GM12878 (cell line): ENCODE data around the gene PAPOLA. TPM values are rescaled to one million over a fixed set of nuclear protein-coding genes. Genes with fewer than 3 reads are reported as not detected.

ENCODE experiments used
- ATAC-seq: fragments of 200-7000 bp; cut with Tn5 transposase; 3 replicates; pipeline ENCODE4 v1.9.1; 2020; ENCODE audit warnings: mild to moderate bottlenecking, moderate library complexity
- BruUV-seq: library from RNA; stranded (reverse); fragments of 400-500 nt; replicated peaks from 2 replicates; lab custom pipeline; 2021; lab: Mats Ljungman, UMichigan
- CTCF ChIA-PET: fragments of 300-600 bp; sonication (Branson Sonifier 250); formaldehyde crosslinking; extraction: SDS; loops from one replicate; lab custom pipeline; 2021; ENCODE audit warnings: inconsistent platforms; lab: Yijun Ruan, JAX
- POLR2A ChIA-PET: fragments of 350-600 bp; formaldehyde crosslinking; extraction: SDS; loops from one replicate; lab custom pipeline; 2021; ENCODE audit warnings: inconsistent platforms; lab: Charles Lee
- RAD21 ChIA-PET: fragments of 300-600 bp; sonication (Branson Sonifier 250); formaldehyde crosslinking; loops from one replicate; lab custom pipeline; 2023; ENCODE audit warnings: antibody characterized with exemption; ENCODE audit not compliant: unreplicated experiment; lab: Charles Lee
- SMC1A ChIA-PET: fragments of 300-600 bp; sonication (Branson Sonifier 250); formaldehyde crosslinking; loops from one replicate; lab custom pipeline; 2023; ENCODE audit not compliant: unreplicated experiment, uncharacterized antibody; lab: Charles Lee
- DNase-seq: peaks from one replicate; pipeline ENCODE4 v3.0.0-alpha.2; 2011; ENCODE audit warnings: low read depth, low spot score
- FAIRE-seq: peaks from 3 replicates; lab custom pipeline; 2011; peaks lifted over from hg19 to GRCh38; lab: Jason Lieb, UNC
- H2AFZ ChIP-seq: 2 replicates; pipeline ENCODE4 v1.6.0; 2011; ENCODE audit warnings: low read depth, low read length, control low read depth; ENCODE audit not compliant: control insufficient read depth
- H3K27ac ChIP-seq: 2 replicates; pipeline ENCODE4 v1.5.1; 2011; ENCODE audit warnings: control low read depth; ENCODE audit not compliant: control insufficient read depth, insufficient read depth
- H3K27me3 ChIP-seq, 2 experiments: replicated peaks in 1 of 2; 2 replicates each; pipeline versions ENCODE4 v1.6.0 to v1.6.1; 2011; ENCODE audit warnings: low read length in 1 of 2; ENCODE audit not compliant: control insufficient read depth in 2 of 2, insufficient read depth in 2 of 2
- H3K36me3 ChIP-seq, 2 experiments: 2 replicates each; pipeline ENCODE4 v1.5.1; 2011; ENCODE audit warnings: low read length in 1 of 2; ENCODE audit not compliant: control insufficient read depth in 2 of 2, insufficient read depth in 2 of 2
- H3K4me1 ChIP-seq: 2 replicates; pipeline ENCODE4 v1.6.1; 2011; ENCODE audit warnings: mild to moderate bottlenecking, low read length, moderate library complexity, mixed read lengths; ENCODE audit not compliant: control insufficient read depth, insufficient read depth
- H3K4me2 ChIP-seq: 2 replicates; pipeline ENCODE4 v1.6.0; 2011; ENCODE audit warnings: control low read depth; ENCODE audit not compliant: control insufficient read depth, insufficient read depth
- H3K4me3 ChIP-seq: fragments of 200-600 bp; sonication (generic); 2 replicates; pipeline ENCODE4 v1.5.1; 2016
- H3K79me2 ChIP-seq: 2 replicates; pipeline ENCODE4 v1.6.0; 2011; ENCODE audit warnings: low read length; ENCODE audit not compliant: control insufficient read depth, insufficient read depth
- H3K9ac ChIP-seq: 2 replicates; pipeline ENCODE4 v1.8.0; 2011; ENCODE audit warnings: low read length, control low read depth, mixed read lengths; ENCODE audit not compliant: control insufficient read depth, insufficient read depth
- H3K9me3 ChIP-seq: replicated peaks from 3 replicates; pipeline ENCODE4 v1.5.1; 2011; ENCODE audit warnings: mild to moderate bottlenecking, low read length; ENCODE audit not compliant: control insufficient read depth, insufficient read depth
- H4K20me1 ChIP-seq: 2 replicates; pipeline ENCODE4 v1.6.0; 2011; ENCODE audit not compliant: control insufficient read depth, insufficient read depth
- BCLAF1 ChIP-seq: fragments of 450-650 bp; IDR thresholded peaks from 2 replicates; pipeline ENCODE4 v1.6.1; 2017; ENCODE audit warnings: antibody characterized with exemption, mild to moderate bottlenecking, moderate library complexity
- CBX5 ChIP-seq: sonication (generic); IDR thresholded peaks from 2 replicates; pipeline ENCODE4 v1.6.1; 2016; ENCODE audit warnings: low read depth, moderate library complexity, mild to moderate bottlenecking, inconsistent platforms
- HDAC6 ChIP-seq: fragments of 200-600 bp; sonication (generic); IDR thresholded peaks from one replicate; pipeline ENCODE4 v1.8.0; 2017; ENCODE audit warnings: antibody characterized with exemption; ENCODE audit not compliant: unreplicated experiment
- MEF2B ChIP-seq: fragments of 450-650 bp; IDR thresholded peaks from 2 replicates; pipeline ENCODE4 v1.6.1; 2018; ENCODE audit warnings: mild to moderate bottlenecking, moderate library complexity; ENCODE audit not compliant: partially characterized antibody, poor library complexity, severe bottlenecking
- PAX5 ChIP-seq: IDR thresholded peaks from 2 replicates; pipeline ENCODE4 v1.6.1; 2011; ENCODE audit warnings: low read depth, low read length, borderline replicate concordance
- RAD51 ChIP-seq: fragments of 450-650 bp; IDR thresholded peaks from 2 replicates; pipeline ENCODE4 v1.6.1; 2016; ENCODE audit warnings: moderate library complexity, mild to moderate bottlenecking, inconsistent platforms
- SPI1 ChIP-seq: IDR thresholded peaks from 2 replicates; pipeline ENCODE4 v1.6.1; 2011; ENCODE audit warnings: low read depth, mild to moderate bottlenecking, low read length, moderate library complexity, borderline replicate concordance; ENCODE audit not compliant: insufficient read depth
- SUZ12 ChIP-seq: fragments of 200-600 bp; sonication (generic); IDR thresholded peaks from one replicate; pipeline ENCODE4 v1.6.1; 2018; ENCODE audit warnings: antibody characterized with exemption, mild to moderate bottlenecking; ENCODE audit not compliant: unreplicated experiment
- TAF1 ChIP-seq: IDR thresholded peaks from 2 replicates; pipeline ENCODE4 v1.6.1; 2011; ENCODE audit warnings: mild to moderate bottlenecking, low read depth, low read length, borderline replicate concordance
- YY1 ChIP-seq: IDR thresholded peaks from 2 replicates; pipeline ENCODE4 v1.6.1; 2011; ENCODE audit warnings: low read depth, mild to moderate bottlenecking, low read length
- ZBED1 ChIP-seq: IDR thresholded peaks from 2 replicates; pipeline ENCODE4 v1.6.1; 2016; ENCODE audit warnings: borderline replicate concordance
- ZBTB11 ChIP-seq: fragments of 450-650 bp; formaldehyde crosslinking; IDR thresholded peaks from 2 replicates; pipeline ENCODE4 v1.5.0; 2022; ENCODE audit warnings: mild to moderate bottlenecking, missing genetic modification characterization
- WGBS: methylation state at CpG from one replicate; pipeline ENCODE4 v1.1.6; 2016; ENCODE audit warnings: low lambda C conversion rate; ENCODE audit not compliant: insufficient replicate concordance, insufficient coverage; ENCODE audit errors: missing lambda C conversion rate; 5-methylcytosine and 5-hydroxymethylcytosine counted together
- in situ Hi-C: fragments of 300-500 bp; cut with MboI; formaldehyde crosslinking; loops from 9 replicates; pipeline ENCODE4 v1.14.3; 2018; ENCODE audit warnings: mixed read lengths
- intact Hi-C: fragments of 100-400 bp; cut with micrococcal nuclease; formaldehyde crosslinking; loops from one replicate; pipeline ENCODE4 v1.14.2; 2022; ENCODE audit not compliant: unreplicated experiment
- polyA plus RNA-seq, 11 experiments: library from polyadenylated mRNA; depleted of rRNA in 4 of 11; unstranded in 6 of 11; stranded (reverse) in 5 of 11; fragments of >200 nt; fragmentation: Nextera tagmentation in 4 of 11; fragmentation: Illumina TruSeq in 1 of 11; extraction: Ambion mirVana in 4 of 11; extraction: Trizol in 1 of 11; gene quantifications; 1 replicate in 1 of 11; 2 replicates in 10 of 11; pipeline versions ENCODE4 v1.2.1 to v1.2.3, GENCODE V29; 2011 to 2016; ENCODE audit warnings: inconsistent platforms in 2 of 11, missing spikeins in 2 of 11, low read depth in 1 of 11
- total RNA-seq, 4 experiments: library from RNA; depleted of rRNA in 3 of 4; stranded (reverse); fragments of >200 nt in 3 of 4; fragmentation: Illumina TruSeq in 1 of 4; extraction: Trizol in 1 of 4; gene quantifications; 2 replicates each; pipeline versions ENCODE4 v1.2.1 to v1.2.3, GENCODE V29; 2013 to 2021

The PAPOLA gene
- total and polyA plus RNA-seq, 10 of the 15 experiments (the other 5 are each of a cell fraction or from before 2014, with no cell fraction given): 46.0 to 185 (median 114) TPM

- no peak for TF ChIP-seq ZBTB11
- TF ChIP-seq, all 136 proteins: peak for 0
Observed at GRCh38 chr14:96568621-96569020, 66.4 kb downstream of the PAPOLA start (continued).

GRCh38 chr14:96571311-96571710 is 69.1 kb downstream of the PAPOLA start:
- H4K20me1 ChIP-seq: no peaks in the 10 kb centered on the region
- H3K27me3 ChIP-seq: no peaks in the 10 kb centered on the region
- no peak overlapping the region for H3K4me2 ChIP-seq
- BruUV-seq: no TSS peak
- H3K9me3 ChIP-seq: no peaks in the 10 kb centered on the region
- ChIA-PET POLR2A (interaction anchor here (1.1 kb wide), 1 partner anchor 9 kb away, joined by 3 read pairs; no protein-coding TSS in a partner anchor), CTCF (interaction anchor here (1.1 to 8.4 kb wide), 4 partner anchors 10 to 226 kb away, joined by 3 to 93 read pairs (median 4); partner anchors contain the start of gene VRK1), SMC1A (interaction anchor here (1.1 to 1.4 kb wide), 2 partner anchors 10 to 64 kb away, joined by 4 read pairs; no protein-coding TSS in a partner anchor), RAD21 (interaction anchor here (2.3 kb wide), 1 partner anchor 169 kb away, joined by 7 read pairs; no protein-coding TSS in a partner anchor)
- in situ Hi-C loops (no loop called here), intact Hi-C loops (no loop called here)
- ATAC-seq (no peak), DNase-seq (no peak), FAIRE-seq (no peak)
- 98% methylated on average over 4 of the region's 4 CpGs for WGBS
- peaks cover 0 to 8% of the 10 kb centered on the region in 2 experiments; a peak in 1 of 4 replicates for H3K36me3 ChIP-seq
- no peak overlapping the region for H3K4me3 ChIP-seq
- no peak overlapping the region for H3K27ac ChIP-seq
- no peak overlapping the region for H2AFZ ChIP-seq
- no peak for TF ChIP-seq MEF2B
- TF ChIP-seq ZBED1: no peak
- no peak for TF ChIP-seq TAF1
- no peak for TF ChIP-seq PAX5
- TF ChIP-seq HDAC6: no peak
- no peak for TF ChIP-seq BCLAF1
- no peak for TF ChIP-seq CBX5
- TF ChIP-seq RAD51: no peak
- no peak for TF ChIP-seq SPI1
- TF ChIP-seq YY1: no peak
- TF ChIP-seq SUZ12: no peak
- TF ChIP-seq ZBTB11: no peak
- H3K9ac ChIP-seq: no peak overlapping the region
- H3K79me2 ChIP-seq: no peaks in the 10 kb centered on the region
- no peaks in the 10 kb centered on the region for H3K4me1 ChIP-seq
